HG03108 (cell line): Measurements from ENCODE around the gene ISOC2.
"Not testable (repeated sequence)": the region's sequence is repeated elsewhere in the genome, so short reads cannot be mapped to it uniquely, and the experiment has no call there.

Experiments
- ATAC-seq: cut with Tn5 transposase; IDR thresholded peaks from one replicate; pipeline ENCODE4 v1.9.1; 2021; ENCODE audit warnings: moderate library complexity; ENCODE audit not compliant: unreplicated experiment

Gene ISOC2

GRCh38 chr19:55461259-55461973 is at the start of gene ISOC2:
ISOC2 (minus strand) TSS chr19:55461642; CDS start chr19:55456486, 5,156 bp downstream.
- ATAC-seq: peak; percentile 86

- no peak for ATAC-seq
These were observed 46.7 kb upstream of the ISOC2 start for GRCh38 chr19:55508120-55508519.

- no peak for ATAC-seq
These were observed 43.5 kb upstream of the ISOC2 start for GRCh38 chr19:55504981-55505380.

- no peak for ATAC-seq
These were observed 42.8 kb upstream of the ISOC2 start for GRCh38 chr19:55504252-55504603.

- ATAC-seq: peak; percentile 90
These were observed 42.2 kb upstream of the ISOC2 start for GRCh38 chr19:55503502-55504251.

GRCh38 chr19:55503157-55503501 is 41.7 kb upstream of the ISOC2 start:
- ATAC-seq: no peak

GRCh38 chr19:55502197-55502952 is 40.9 kb upstream of the ISOC2 start:
- ATAC-seq: no peak

- ATAC-seq: no peak
These were observed 39.0 kb upstream of the ISOC2 start for GRCh38 chr19:55500368-55500952.

GRCh38 chr19:55498246-55498840 is 36.9 kb upstream of the ISOC2 start:
- ATAC-seq: no peak

GRCh38 chr19:55497763-55498162 is 36.3 kb upstream of the ISOC2 start:
- ATAC-seq: no peak

- ATAC-seq: not testable (repeated sequence)
These were observed 35.4 kb upstream of the ISOC2 start for GRCh38 chr19:55496820-55497219.

- ATAC-seq: no peak
These were observed 34.4 kb upstream of the ISOC2 start for GRCh38 chr19:55495646-55496349.

GRCh38 chr19:55494172-55494761 is 32.8 kb upstream of the ISOC2 start:
- ATAC-seq: no peak

- ATAC-seq: no peak
These were observed 32.3 kb upstream of the ISOC2 start for GRCh38 chr19:55493645-55494171.

- ATAC-seq: no peak
These were observed 31.7 kb upstream of the ISOC2 start for GRCh38 chr19:55493052-55493644.

- ATAC-seq: no peak
These were observed 31.0 kb upstream of the ISOC2 start for GRCh38 chr19:55492362-55492944.

- no peak for ATAC-seq
These were observed 30.3 kb upstream of the ISOC2 start for GRCh38 chr19:55491546-55492360.
